ENCODE data around the gene RASGRP2.

RASGRP2 gene

DNA sequence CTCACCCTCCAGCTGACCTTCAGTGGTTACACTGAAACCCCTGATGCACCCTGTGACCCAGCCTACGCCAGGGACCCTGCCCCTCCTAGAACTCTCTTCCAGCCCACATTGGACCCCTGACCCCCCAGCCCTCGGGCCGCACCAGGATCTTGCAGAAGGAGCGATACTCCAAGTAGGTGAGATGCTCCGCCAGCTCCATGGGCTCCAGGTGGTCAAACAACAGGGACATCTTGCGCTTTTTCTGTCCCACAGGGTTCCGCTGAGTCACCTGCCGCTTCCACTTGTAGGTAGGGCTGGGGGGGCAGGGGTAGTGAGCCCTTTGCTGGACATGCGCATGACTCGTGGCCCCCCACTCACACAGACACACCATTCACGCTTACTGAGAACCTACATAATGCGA is 4.1 kb downstream of the RASGRP2 start:
- no peak for DNase-seq

DNA sequence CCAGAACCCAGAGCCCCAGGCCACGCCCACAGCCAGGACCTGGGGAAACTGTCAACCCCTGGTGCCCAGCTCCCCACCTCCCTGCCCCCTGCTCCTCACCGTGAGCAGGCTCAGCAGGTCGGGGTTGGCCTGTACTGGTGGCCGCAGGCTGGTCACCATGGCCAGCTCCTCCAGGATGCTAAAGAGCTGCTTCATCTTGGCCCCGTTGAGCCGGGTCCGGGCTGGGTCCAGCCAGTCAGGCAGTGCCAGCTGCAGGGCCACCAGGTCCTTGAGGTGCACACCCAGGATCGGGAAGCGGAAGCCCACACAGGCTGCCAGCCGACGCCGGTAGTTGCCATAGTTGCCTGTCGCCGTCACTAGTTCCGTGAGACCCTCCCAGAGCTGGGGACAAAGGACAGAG is 7.3 kb downstream of the RASGRP2 start:
- no peak for DNase-seq

DNA sequence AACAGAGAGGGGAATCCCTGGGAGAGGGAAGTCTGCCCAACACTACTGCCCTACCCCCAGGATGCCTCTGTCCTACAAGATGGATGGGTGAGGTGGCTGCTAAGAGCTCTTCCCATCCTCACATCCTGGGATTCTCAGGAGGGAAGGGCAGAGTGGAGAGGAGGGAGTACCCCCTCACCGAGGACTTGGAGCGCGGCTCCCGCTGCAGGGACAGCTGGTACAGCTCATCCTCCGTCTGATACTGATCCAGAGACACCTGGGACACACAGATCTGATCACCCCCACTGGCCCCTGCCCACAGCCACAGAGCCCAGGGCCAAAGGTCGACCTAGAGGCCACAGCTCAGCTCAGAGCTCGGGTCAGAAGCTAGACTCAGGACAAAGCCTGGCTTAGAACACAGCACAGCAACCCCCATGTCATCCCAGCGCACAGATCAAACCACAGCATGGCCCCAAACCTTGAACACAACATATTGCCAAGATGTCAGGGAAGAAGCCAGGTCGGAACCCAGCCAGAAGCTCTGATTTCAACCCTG is 8.2 kb downstream of the RASGRP2 start:
- DNase-seq = no peak

DNA sequence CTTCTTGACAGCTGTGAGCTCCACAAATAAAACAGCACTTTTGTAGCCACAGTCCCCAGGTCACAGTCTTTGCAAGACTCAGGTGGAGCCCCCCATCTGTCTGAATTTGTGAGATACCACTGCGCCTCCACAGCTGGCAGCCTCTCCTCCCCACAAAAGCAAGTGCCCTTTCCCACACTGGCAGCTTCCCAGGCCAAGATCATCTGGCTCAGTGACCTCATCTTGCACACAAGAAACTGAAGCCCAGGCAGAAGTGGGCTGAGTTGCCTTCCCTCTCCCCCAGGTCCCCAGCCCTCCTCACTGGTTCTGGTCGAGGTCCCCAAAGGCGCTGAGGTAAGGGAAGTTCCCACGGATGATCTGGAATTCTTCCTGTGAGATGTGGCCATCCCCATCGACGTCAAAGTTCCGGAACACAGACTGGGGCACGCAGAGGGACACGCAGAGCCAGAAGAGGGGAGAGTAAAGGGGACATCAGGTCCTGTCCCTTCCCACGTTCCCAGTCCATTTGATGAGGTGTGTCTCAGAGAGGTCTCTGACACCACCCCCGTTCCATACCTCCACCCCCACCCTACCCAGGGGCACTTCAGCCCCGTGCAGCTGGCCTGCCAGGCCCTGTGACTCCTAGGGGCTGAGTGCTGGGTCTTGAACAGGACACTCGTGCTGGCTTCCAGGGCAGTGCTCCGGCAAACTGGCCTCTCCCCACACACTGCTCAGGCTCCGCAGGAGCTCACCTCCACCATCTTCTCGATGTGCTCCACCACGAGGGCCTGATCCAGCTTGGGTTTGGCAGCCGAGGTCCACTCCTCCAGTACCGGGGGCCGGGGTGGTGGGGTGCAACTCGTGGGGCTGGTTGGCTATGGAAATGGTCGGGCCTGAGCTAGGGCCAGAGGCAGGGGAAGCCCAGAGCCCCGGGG is 8.9 kb downstream of the RASGRP2 start:
- DNase-seq = no peak

DNA sequence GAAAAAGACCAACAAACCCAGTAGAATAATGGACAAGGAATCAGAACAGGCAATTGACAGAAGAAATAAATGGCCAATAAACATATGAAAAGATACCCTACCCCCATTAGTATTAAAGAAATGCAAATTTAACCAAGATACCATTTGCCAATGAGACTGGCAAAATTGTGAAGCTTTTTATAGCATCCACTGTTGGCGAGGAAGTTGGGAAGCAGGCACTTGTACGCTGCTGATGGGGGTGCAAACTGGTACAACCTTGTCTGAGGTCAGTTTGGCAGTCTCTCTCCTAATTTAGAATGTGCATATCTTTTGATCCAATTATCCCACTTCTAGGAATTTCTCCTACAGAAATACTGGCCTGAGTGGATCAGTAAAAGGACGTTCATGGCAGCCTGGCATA is 12.3 kb downstream of the RASGRP2 start:
- DNase-seq = no peak

DNA sequence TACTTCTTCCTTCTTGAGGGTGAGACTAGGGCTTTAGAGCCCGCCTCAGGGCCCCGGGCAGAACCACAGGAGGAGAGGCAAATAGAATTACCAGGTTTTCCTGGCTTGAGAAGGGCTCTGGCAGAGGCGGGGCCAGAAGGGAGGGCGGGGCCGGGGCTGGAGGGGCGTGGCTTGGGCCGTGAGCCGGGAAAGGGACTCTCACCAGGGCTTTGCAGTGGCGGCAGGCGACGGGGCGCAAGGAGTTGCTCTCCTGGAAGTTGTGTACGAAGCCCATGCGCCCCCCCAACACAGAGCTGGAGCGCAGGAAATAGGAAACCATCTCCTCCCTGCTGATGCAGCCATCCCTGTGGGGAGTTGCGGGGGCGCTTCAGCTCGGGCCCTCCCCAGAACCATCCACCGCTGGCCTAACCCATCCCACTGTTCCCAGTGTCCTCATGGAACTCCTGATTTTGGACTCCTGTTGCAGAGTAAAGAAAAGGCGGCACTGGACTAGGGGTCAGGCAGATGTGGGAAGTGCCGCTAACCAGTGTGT is 14.0 kb downstream of the RASGRP2 start:
- DNase-seq = no peak

DNA sequence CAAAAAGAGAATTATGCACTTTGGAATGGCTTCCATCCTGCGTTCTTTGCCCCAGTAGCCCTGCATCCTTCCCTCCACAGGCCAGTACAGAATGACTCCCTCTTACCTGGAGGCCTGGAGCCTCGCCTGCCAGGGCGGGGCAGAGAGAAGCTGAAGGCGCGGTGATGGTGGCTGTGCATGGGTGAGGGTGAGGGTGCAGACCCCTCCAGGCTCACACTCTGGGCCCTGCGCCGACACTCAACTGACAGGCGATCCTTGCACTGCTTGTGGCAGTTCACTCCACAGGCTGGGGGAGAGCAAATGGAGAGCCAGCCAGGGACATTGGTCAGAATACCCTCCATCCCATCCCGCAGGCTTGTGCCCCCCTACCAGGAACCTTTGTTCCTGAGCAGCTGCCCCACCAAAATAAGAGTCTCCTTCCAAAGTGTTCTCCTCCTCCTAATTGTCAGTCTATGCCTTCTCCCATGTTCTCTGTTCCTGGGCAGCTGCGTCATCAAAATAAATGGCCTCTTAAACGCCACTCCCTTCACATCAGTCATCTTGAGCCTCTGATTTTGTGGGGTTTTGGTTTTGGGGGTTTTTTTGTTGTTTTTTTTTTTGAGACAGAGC is 15.1 kb downstream of the RASGRP2 start:
- no peak for DNase-seq

DNA sequence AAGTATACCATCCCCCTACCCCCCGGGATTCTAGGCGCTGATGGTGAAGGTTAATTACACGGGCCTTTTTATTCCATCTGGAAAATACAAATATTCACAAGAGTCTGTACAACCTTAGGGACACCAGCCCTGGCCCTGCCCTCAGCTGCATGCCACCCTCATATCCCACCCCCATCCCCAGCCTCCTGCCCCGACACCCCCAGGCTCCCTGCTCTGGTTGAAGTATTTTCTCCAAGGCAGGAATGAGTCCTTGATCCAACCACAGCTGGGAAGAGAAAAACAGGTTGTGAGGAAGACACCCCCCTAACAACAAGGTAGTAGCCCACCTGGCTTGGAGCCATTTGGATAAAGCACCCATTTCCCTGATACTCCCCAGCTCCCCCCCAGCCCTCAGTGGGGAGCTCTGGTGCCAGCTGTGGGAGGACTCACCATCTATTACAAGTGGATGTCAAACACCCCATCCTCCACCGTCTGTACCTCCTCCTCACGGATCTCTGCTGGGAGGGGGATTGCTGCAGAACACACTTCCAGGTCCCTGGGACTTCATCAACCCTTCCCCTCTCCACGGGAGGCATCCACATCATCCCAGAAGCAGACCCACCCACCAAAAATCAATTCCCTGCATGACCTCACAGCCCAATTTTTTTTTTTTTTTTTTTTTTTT is 16.9 kb downstream of the RASGRP2 start:
- no peak for DNase-seq

DNA sequence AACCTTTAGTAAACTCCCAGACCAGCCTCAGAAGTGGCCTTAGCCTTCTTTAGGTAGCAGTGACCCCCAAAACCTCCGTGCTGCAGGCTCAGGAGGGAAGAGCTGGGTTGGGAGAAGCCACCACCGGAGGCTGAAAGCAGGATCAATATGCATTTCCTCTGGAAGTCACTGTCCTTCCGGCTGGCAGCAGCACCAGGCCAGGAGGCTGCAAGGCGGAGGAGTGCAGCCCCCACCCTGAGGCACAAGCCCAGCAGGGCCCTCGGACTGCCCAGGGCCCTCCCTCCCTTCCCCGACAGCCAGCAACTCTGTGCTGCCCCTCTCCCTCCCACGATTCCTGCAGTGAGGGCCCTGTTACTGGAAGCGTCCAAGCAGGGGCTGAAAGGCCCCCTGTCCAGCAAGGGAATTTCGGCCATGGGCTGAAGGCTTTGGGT is 17.7 kb downstream of the RASGRP2 start:
- DNase-seq = no peak

DNA sequence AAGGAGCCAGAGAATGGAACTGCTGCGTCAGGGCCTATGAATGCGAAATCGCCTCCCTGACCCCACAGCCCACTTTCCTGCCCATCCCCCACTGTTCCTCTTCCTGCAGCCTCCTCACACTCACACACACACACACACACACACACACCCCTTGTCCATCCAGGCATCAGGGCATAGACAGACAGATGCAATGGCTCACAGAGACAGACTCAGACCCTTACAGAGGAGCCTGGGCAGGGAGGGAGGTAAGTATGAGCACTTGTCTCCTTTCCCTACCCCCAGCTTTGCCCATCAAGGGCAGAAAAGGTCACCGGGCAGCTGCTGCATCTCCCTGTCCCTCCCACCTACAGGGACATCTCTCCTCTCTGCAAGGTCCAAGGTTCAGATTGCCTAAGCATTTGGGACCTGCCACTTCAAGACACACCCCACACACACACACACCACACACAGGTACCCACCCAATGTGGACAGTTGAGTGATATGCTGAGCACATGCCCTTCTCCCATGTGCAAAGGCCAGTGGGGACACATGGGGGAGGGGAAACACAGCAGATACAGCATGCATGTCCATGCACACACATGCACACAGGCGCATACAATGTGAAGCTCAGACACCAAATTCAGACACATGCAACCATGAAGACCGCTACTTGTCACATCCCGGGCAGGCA is 18.9 kb downstream of the RASGRP2 start:
- DNase-seq = no peak

DNA sequence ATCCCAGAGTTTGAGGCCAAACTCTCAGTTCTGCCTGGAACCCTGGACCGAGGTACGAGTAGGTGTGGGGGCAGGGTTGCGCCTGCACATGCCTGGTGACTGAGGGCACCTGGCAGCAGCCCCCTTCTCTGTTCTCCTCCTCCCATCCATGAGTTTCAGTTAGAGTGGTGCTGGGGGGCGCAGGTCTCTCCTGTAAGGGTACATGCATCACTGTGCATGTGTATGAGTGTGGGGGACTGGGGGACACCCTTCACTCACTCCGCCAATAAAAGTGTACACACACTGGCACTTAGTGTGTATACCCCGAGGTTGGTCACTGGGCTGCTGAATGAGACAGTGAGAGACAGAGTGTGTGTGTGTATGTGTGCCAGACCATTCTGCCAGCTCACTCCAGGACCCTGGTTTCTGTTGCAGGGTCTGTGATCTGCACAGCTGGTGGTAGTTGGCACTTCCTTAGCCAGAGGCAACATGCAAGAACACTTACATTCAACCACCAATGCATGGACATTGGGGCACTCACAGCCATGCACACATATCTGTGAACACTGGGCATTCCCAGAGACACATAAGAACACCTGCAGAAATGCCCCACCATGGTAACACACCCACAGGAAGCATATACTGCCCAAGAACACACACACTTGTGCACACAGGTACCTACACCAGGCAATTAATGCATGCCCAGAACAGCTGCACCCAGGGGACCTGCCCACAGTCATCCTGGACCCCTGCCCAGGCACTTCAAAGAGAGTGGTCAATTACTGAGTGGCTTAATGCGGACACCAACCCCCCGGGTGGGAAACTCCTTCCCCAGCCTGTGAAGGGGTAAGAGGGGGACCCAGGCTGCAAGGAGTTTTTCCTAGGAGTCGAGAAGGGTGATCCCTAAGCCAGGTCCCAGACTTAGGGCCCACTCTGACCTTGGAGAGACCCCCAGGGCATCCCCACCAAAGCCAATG is 19.8 kb downstream of the RASGRP2 start:
- no peak for DNase-seq

DNA sequence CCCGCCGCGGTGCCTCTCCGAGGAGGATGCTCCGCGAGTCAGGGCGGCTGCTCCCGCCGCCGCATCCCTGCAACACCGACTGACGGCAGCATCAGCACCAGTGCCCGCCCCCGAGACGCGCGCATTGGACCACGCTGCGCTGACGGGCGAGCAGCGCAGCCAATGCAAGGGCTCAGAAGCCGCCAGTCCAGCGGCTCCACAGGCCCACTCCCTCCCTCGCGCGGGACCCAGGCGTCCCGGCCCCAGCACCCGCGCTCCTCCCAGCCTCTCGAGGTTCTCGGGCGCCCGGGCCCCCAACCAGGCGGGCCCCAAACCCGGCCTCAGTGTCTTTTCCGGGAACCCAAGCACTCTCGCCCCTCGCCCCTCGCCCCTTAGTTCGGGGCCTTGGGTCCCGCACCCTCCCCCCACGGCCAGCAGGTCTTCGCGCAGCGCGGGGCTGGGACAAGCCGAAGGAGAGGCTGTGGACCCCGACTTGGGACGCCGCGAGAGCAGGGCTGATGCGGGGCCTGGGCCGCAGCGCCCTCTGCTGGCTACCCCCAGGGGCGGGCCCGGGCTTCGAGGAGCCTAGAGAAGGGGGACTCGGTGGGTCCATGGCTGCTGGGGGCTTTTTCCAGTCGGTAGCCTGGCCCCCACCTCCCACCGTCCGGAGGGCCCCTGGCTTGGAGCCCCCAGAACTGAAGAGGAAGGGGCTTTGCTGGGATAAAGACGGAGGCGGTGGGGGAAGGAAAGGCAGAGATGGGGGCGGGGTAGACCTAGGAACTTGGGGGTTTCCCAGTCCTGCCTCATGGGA is 20.6 kb downstream of the RASGRP2 start, which contains the start of gene NRXN2:
Gene NRXN2 (minus strand): TSS at position 81 of the 790 bp plus-strand sequence. CDS start 9,498 bp downstream, outside the sequence.
- peak; percentile 76 for DNase-seq

DNA sequence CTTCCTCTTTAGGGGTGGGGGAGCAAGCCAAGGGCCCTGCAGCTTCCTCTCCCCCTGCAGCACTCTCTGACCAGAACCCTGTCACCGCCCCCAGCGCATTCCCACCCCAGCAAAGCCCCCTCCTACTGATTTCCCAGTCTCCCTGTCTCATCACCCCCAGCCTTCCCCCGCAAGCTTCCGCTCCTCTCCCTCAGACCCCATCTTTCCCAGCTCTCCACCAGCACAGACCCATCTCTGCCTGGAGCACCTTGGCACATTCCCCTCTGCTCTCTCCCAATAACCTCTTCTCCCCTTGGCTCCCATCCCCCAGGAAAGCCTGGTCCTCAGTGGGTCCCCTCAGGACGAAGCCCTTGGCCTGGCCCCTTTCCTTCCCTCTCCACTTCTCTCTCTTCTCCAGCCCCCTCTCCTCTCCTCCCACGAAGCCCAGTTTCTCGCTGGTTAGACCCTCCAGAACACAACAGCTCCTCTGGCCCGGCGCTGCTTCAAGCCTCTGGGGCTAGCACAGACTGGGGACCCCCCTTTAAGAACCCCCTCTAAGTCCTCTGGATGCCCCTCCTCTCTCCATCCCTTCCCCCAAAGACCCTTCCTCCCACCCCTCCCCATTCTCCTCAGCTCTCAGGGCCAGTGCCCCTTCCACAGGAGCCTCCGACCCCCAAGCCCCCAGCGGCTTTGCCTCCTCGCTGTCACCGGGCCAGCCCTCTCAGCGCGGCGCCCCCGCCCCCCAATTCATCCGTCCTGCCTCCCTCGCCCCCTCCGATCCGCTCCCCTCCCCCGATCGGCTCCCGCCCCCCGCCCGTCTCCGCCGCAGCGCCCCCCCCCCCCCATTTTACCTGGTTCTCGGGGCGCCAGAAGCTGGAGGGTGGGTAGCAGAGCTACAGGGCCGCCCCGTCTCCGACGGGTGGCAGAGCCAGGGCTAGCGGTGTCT is 21.5 kb downstream of the RASGRP2 start:
- DNase-seq = no peak

DNA sequence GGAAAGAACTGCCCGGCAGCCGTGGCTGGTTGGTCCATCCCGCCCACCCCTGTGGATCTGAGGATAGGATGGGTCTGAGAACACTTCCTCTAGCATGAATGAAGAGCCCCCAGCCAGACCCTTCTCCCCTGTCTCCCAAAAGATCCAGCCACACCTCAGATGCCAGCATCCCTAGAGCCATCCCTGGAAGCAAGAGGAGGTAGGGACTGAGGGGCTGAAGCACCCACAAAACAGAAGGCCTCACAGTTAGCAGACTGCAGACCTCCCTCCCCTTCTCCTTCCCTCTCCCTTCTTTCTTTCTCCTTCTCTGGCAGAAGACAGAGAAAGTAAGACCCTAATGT is 22.6 kb downstream of the RASGRP2 start:
- DNase-seq = no peak

DNA sequence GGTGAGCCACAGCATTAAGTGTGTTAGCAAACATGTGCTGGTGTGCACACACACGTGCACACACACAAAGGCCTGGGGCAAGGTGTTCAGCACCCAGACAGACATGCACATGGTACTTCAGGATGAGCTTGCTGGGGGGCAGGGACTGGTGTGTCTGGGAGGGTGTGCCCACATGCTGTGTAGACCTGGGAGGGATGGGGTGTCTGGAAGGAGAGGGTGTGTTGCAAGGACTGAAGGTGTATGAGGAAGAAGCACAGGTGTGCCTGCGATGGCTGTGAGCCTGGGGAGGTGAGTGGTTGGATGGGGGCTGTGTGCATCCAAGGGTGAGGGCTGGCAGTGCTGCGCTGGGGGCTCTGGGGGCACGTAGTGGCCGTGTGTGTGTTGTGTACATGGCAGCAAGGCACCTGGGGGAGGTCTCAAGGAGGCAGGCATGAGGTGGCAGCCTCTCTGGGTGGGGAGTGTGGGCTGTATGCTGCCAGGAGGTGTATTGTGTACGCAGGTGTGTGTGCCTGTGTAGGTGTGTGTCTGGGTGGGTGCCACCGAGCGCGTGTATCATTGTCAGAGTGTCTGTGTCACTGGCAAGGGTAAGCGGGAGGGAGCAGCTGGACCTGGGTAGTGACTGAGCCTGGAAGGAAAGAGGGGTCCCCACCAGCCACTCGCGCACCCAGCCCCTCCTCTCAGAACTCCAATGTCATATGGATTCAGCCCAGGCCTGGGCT is 23.1 kb downstream of the RASGRP2 start:
- no peak for DNase-seq

DNA sequence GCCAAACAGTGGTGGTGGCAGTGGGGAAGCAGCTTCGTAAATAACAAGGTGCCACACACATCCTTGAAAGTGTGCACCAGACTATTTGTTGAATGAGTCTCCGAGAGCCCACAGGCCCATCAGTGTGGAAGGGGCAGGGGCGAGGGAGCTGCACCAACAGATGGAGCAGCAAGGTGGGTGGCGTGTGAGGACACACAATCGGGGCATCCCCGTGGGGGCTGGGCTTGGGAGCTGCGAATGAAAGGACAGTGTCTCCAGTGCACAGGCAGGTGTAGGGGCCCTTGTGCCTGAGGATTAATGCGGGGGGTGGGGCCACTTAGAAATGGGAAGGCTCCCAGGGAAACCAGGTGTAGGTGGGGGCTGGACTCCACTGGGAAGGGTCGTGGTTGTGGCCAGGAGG is 23.8 kb downstream of the RASGRP2 start:
- no peak for DNase-seq

DNA sequence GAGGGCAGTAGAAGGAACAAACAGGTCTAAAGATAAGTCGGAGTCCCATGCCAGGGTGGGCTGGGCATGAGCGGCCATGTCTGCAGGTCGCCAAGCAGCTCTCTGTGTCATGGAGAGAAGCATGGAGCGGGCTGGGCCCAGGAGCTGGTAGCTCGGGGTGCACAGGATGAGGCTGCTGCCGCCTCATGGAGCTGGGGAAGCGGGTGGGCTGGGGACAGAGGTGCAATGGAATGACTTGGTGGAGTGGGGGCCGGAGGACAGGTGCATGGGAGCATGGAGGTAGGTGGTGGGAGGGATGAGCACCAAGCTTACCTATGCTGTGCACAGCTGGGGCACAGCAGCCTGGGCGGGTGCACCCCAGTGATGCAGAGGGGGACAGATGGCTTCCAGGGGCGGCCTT is 24.5 kb downstream of the RASGRP2 start:
- DNase-seq = no peak

DNA sequence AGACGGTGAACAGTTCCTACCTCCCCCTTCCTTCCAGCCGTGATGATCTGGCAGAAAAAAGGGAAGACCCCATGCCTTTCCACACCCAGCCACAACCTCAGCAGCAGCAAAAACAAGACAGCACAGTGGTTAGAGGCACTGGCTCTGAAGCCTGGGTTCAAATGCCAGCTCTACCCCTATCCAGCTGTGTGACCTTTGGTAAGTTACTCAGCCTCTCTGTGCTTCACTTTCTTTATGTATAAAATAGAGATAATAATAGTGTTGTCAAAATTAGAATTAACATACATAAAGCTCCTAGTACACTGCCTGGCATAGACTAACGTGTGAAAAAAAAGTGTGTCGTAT is 25.2 kb downstream of the RASGRP2 start:
- no peak for DNase-seq
